SK-N-SH (cell line): ENCODE data around the gene PARD3.

Experiments
- FOXJ3 ChIP-seq: sonication (generic); formaldehyde crosslinking; IDR thresholded peaks from 2 replicates; pipeline ENCODE4 v1.5.1; 2020; ENCODE audit warnings: mild to moderate bottlenecking, missing genetic modification reagents
- GABPA ChIP-seq: IDR thresholded peaks from 2 replicates; pipeline ENCODE4 v1.4.0; 2012; ENCODE audit warnings: low read depth, mild to moderate bottlenecking
- GATA2 ChIP-seq: sonication (generic); formaldehyde crosslinking; IDR thresholded peaks from 2 replicates; pipeline ENCODE4 v1.5.0; 2020; ENCODE audit warnings: mild to moderate bottlenecking, missing genetic modification reagents
- MEF2A ChIP-seq: IDR thresholded peaks from 2 replicates; pipeline ENCODE4 v1.4.0; 2012; ENCODE audit warnings: low read depth, borderline replicate concordance
- NRF1 ChIP-seq: IDR thresholded peaks from 2 replicates; pipeline ENCODE4 v1.6.1; 2012; ENCODE audit warnings: low read depth, mild to moderate bottlenecking, low read length
- POLR2AphosphoS5 ChIP-seq: IDR thresholded peaks from 2 replicates; pipeline ENCODE4 v1.6.1; 2012; ENCODE audit warnings: low read depth, low read length
- USF1 ChIP-seq: IDR thresholded peaks from 2 replicates; pipeline ENCODE4 v1.4.0; 2012; ENCODE audit warnings: low read depth, borderline replicate concordance
- YY1 ChIP-seq: IDR thresholded peaks from 2 replicates; pipeline ENCODE4 v1.4.0; 2012; ENCODE audit warnings: low read depth, mild to moderate bottlenecking
- TF ChIP-seq, protein P1 (sequence below): fragments of 200-600 bp; sonication (generic); IDR thresholded peaks from 2 replicates; pipeline ENCODE4 v1.6.1; 2017; ENCODE audit warnings: antibody characterized with exemption, mild to moderate bottlenecking, moderate library complexity

DNA sequence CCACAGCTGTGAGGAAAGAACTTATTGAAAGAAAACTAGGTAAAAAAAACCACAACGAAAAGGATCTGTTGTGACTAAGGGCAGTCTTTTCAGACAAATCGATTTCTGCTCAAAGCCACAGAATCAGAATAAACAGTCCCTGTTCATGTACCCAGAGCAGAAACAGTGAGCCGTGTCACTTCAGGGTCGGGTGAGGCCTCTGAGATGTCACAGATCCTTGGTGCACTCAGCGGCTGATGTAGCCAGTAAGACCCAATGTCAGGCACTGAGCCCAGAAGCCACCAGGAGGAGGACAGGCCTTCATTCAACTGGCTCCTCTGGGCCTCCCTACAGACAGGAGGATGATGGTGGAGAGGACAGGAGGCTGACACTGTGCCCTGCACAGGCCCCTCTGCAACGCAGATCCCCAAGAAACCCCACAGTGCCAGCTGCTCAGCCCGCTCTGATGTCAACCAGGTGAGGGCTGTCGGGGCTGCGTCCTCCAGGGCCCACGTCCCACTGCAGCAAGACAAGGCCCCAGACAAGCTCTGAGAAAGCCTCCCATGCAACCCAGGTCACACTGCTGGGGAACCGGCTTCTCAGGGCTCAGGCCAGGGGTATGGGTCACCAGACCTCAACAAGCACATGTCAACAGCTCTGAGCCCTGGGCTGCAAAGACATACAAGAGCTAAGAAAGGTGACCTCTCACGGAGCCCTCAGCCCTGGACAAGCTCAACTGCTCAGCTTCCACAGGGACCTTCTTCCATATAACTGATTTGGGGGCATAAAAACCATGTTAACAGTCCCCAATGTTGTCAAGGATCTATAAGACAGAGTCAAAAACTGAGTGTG, 190.6 kb downstream of the PARD3 start:
- TF ChIP-seq, protein P1, sequence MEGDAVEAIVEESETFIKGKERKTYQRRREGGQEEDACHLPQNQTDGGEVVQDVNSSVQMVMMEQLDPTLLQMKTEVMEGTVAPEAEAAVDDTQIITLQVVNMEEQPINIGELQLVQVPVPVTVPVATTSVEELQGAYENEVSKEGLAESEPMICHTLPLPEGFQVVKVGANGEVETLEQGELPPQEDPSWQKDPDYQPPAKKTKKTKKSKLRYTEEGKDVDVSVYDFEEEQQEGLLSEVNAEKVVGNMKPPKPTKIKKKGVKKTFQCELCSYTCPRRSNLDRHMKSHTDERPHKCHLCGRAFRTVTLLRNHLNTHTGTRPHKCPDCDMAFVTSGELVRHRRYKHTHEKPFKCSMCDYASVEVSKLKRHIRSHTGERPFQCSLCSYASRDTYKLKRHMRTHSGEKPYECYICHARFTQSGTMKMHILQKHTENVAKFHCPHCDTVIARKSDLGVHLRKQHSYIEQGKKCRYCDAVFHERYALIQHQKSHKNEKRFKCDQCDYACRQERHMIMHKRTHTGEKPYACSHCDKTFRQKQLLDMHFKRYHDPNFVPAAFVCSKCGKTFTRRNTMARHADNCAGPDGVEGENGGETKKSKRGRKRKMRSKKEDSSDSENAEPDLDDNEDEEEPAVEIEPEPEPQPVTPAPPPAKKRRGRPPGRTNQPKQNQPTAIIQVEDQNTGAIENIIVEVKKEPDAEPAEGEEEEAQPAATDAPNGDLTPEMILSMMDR: no peak
- TF ChIP-seq MEF2A (no peak), POLR2AphosphoS5 (no peak), YY1 (no peak), USF1 (no peak), GABPA (no peak), FOXJ3 (CRISPR knock-in tag) (no peak), GATA2 (no peak), NRF1 (no peak)
